ENCODE data around the gene PNLIPRP1. TPM values are rescaled to one million over a fixed set of nuclear protein-coding genes. Genes with fewer than 3 reads are reported as not detected.

The PNLIPRP1 gene
- not detected for total RNA-seq
- polyA plus RNA-seq (2013, experiment 1 of 2), result not detected
- polyA plus RNA-seq (2013, experiment 2 of 2), result not detected
- long read RNA-seq, experiment 1, result 0 reads
- long read RNA-seq, experiment 2, result 0 reads
- long read RNA-seq, experiment 3, result 0 reads
- long read RNA-seq, experiment 4, result 0 reads

GRCh38 chr10:116590590-116591444 lies at the start of gene PNLIPRP1:
Gene PNLIPRP1 (plus strand): TSS chr10:116590959. CDS start chr10:116591130, 171 bp downstream.
- H3K27me3 Mint-ChIP-seq (ENCODE audit: insufficient read depth), result no peaks in the 10 kb centered on the region
- no peaks in the 10 kb centered on the region for H3K36me3 Mint-ChIP-seq (ENCODE audit: low read depth)
- no peak within 1 kb of the TSS for H3K4me3 Mint-ChIP-seq
- Histone ChIP-seq H3K4me1 (ENCODE audit: control insufficient read depth, insufficient read depth, low read length) (no peaks in the 10 kb centered on the region), H3K27me3 (ENCODE audit: control insufficient read depth, insufficient read depth, low read length, poor library complexity, severe bottlenecking) (no peaks in the 10 kb centered on the region), H3K27ac (ENCODE audit: low read depth, low read length) (no peak within 1 kb of the TSS), H3K9ac (ENCODE audit: extremely low read depth, low read length, poor library complexity, severe bottlenecking) (no peak within 1 kb of the TSS), H3K36me3 (ENCODE audit: control insufficient read depth, insufficient read depth, low read length) (no peaks in the 10 kb centered on the region), H3K4me3 (ENCODE audit: low read length) (no peak within 1 kb of the TSS), H3K9me3 (ENCODE audit: control insufficient read depth, low read length) (peaks cover 4% of the 10 kb centered on the region)
- H3K9me3 Mint-ChIP-seq, result peaks cover 4% of the 10 kb centered on the region
- no peak for DNase-seq
- no peak within 1 kb of the TSS for H3K27ac Mint-ChIP-seq
- H3K4me1 Mint-ChIP-seq, result peaks cover 8% of the 10 kb centered on the region
- 93 to 94% methylated on average over 8 to 9 of the region's 9 CpGs for WGBS, 2 experiments (ENCODE audit: insufficient coverage in 1 of 2, insufficient read length in 1 of 2)
- TF ChIP-seq, protein P1, sequence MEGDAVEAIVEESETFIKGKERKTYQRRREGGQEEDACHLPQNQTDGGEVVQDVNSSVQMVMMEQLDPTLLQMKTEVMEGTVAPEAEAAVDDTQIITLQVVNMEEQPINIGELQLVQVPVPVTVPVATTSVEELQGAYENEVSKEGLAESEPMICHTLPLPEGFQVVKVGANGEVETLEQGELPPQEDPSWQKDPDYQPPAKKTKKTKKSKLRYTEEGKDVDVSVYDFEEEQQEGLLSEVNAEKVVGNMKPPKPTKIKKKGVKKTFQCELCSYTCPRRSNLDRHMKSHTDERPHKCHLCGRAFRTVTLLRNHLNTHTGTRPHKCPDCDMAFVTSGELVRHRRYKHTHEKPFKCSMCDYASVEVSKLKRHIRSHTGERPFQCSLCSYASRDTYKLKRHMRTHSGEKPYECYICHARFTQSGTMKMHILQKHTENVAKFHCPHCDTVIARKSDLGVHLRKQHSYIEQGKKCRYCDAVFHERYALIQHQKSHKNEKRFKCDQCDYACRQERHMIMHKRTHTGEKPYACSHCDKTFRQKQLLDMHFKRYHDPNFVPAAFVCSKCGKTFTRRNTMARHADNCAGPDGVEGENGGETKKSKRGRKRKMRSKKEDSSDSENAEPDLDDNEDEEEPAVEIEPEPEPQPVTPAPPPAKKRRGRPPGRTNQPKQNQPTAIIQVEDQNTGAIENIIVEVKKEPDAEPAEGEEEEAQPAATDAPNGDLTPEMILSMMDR (conservative IDR thresholded peaks at IDR 0.05), result no peak

- DNase-seq, result no peak
- Mint-ChIP-seq H3K36me3 (ENCODE audit: low read depth) (no peaks in the 10 kb centered on the region), H3K9me3 (peaks cover 7% of the 10 kb centered on the region), H3K27me3 (ENCODE audit: insufficient read depth) (peaks cover 2% of the 10 kb centered on the region), H3K4me3 (no peak overlapping the region), H3K27ac (no peak overlapping the region), H3K4me1 (peaks cover 7% of the 10 kb centered on the region)
- peaks cover 20% of the 10 kb centered on the region for H3K9me3 ChIP-seq (ENCODE audit: control insufficient read depth, low read length)
- H3K27ac ChIP-seq (ENCODE audit: low read depth, low read length), result no peak overlapping the region
- no peak overlapping the region for H3K4me3 ChIP-seq (ENCODE audit: low read length)
- no peak overlapping the region for H3K9ac ChIP-seq (ENCODE audit: extremely low read depth, low read length, poor library complexity, severe bottlenecking)
- no peaks in the 10 kb centered on the region for H3K36me3 ChIP-seq (ENCODE audit: control insufficient read depth, insufficient read depth, low read length)
- H3K4me1 ChIP-seq (ENCODE audit: control insufficient read depth, insufficient read depth, low read length), result peaks cover 4% of the 10 kb centered on the region
- TF ChIP-seq, protein P1 (conservative IDR thresholded peaks at IDR 0.05), result no peak
- H3K27me3 ChIP-seq (ENCODE audit: control insufficient read depth, insufficient read depth, low read length, poor library complexity, severe bottlenecking), result no peaks in the 10 kb centered on the region
Observed at GRCh38 chr10:116542007-116542677, 48.6 kb upstream of the PNLIPRP1 start.

GRCh38 chr10:116545122-116545521 lies 45.6 kb upstream of the PNLIPRP1 start:
- H3K9me3 ChIP-seq (ENCODE audit: control insufficient read depth, low read length), result peaks cover 3% of the 10 kb centered on the region
- H3K4me1 ChIP-seq (ENCODE audit: control insufficient read depth, insufficient read depth, low read length), result peaks cover 4% of the 10 kb centered on the region
- H3K9me3 Mint-ChIP-seq, result no peaks in the 10 kb centered on the region
- no peak overlapping the region for H3K9ac ChIP-seq (ENCODE audit: extremely low read depth, low read length, poor library complexity, severe bottlenecking)
- no peak overlapping the region for H3K27ac ChIP-seq (ENCODE audit: low read depth, low read length)
- H3K4me1 Mint-ChIP-seq, result peaks cover 7% of the 10 kb centered on the region
- no peak overlapping the region for H3K27ac Mint-ChIP-seq
- peaks cover under 1% of the 10 kb centered on the region for H3K27me3 Mint-ChIP-seq (ENCODE audit: insufficient read depth)
- 100% methylated on average over 1 of the region's 1 CpG; no CpG with 5 or more reads in 1 of the 2 experiments for WGBS, 2 experiments (ENCODE audit: insufficient coverage in 1 of 2, insufficient read length in 1 of 2)
- no peak overlapping the region for H3K4me3 Mint-ChIP-seq
- H3K4me3 ChIP-seq (ENCODE audit: low read length), result no peak overlapping the region
- no peak for DNase-seq
- TF ChIP-seq, protein P1 (conservative IDR thresholded peaks at IDR 0.05), result no peak
- no peaks in the 10 kb centered on the region for H3K36me3 ChIP-seq (ENCODE audit: control insufficient read depth, insufficient read depth, low read length)
- no peaks in the 10 kb centered on the region for H3K27me3 ChIP-seq (ENCODE audit: control insufficient read depth, insufficient read depth, low read length, poor library complexity, severe bottlenecking)
- no peaks in the 10 kb centered on the region for H3K36me3 Mint-ChIP-seq (ENCODE audit: low read depth)
